Measurements from ENCODE around the gene RBM44.
"Not testable (repeated sequence)": the region's sequence is repeated elsewhere in the genome, so short reads cannot be mapped to it uniquely, and the experiment has no call there.

RBM44 gene

DNA sequence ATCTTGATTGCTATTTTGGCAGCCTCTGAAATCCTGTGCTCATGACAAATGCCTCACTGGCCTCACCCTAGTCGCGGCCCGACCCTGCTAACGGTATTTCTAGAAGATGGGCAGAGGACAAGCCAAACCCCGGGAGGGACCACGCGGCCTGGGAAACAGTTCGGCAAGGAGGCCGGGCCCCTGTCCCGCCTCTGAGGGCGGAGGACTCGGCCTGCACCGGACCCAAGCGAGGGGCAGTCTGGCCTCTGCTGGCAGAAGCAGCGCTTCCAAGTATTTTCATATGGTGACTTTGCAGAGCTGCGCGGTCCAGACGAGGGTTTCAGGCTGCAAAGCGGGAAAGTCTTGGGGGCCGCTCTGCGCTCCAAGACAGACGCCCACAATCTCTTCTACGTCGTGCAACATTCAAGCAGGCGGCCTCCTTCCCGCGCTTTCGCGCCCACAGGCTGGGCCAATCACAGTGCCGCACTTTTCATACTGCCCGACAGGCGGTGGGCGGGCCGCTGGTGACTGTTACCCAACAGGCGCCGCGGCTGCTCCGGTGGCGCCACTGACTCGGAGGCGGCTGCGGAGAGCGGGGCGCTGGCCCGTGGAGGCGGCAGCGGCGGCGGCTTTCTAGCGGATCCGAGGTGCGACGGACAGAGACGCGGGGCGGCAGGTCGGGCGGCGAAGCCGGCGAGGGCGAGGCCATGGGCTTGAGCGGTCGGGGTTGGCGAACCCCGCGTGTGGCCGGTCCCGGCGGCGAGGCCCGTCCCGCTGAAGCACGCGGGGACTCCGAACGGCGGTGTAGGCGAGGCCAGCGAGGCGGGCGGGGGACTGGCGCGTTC, at the start of gene RBM44:
Gene RBM44, plus strand, starts transcription at position 544 of the 824 bp plus-strand sequence. CDS start 14,831 bp downstream, outside the sequence.
- DNase-seq: no peak

DNA sequence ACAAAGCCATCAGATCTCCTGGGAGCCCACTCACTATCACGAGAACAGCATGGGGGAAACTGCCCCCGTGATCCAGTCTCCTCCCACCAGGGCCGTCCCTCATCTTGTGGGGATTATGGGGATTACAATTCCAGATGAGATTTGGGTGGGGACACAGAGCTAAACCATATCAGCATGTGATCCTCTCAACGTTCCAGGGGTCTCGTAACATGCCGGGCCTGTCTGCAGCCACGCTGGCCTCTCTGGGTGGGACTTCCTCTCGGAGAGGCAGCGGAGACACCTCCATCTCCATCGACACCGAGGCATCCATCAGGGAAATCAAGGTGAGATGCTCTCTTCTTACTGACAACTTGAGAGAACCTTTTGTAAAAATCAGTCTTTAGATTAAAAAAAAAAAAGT, 49.6 kb upstream of the RBM44 start:
- no peak for DNase-seq

DNA sequence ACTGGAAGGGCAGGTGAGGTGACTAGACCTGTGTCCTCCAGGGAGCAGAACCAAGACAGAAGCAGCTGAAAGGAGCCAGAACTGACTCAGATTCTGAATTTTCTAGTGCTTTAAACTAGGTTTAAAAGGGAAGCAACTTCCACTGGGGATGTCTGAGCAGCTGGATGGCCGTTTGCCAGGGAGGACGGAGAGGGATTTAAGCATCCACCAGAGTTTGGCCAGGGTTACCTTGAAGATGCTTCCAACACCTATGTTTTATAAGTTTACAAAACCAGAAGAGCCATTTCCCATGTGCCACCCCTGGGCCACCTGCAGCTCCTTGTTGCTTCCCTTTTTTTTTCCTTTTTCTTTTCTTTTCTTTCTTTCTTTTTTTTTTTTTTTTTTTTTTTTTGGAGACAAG, 48.6 kb upstream of the RBM44 start:
- DNase-seq: no peak

DNA sequence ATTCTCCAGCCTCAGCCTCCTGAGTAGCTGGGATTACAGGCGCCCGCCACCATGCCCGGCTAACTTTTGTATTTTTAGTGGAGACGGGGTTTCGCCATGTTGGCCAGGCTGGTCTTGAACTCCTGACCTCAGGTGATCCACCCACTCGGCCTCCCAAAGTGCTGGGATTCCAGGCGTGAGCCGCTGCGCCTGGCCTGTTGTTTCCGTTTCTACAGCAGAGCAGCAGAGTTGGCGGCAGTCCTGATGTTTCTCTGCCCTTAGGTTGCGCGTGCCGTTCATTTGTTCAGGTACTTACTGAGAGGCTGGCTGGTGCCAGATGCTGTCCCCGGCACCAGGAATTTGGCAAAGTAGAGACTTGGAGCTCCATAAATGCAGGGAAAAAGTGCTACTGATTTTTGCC, 48.1 kb upstream of the RBM44 start:
- DNase-seq: not testable (repeated sequence)

GRCh38 chr2:237752761-237753165, 45.8 kb upstream of the RBM44 start:
- peak; percentile 77 for DNase-seq

DNA sequence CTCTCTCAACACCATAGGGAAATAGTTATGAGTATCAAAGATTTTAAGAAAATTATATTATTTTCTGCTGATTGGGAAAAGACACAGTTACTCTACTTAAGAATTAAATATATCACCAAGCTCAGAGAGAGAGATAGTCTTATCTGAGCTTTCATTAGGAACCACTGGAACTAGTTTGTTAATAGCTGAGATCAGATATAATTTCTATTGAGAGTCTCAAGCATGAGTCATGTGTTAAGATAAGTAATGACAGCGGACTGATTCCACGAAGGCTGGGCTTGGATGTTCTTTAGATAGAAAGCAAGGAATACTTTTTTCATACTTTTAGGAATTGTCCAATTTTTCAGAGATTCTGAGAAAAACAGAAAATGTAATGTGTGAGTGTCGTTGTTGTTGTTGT, 44.4 kb upstream of the RBM44 start:
- DNase-seq: no peak

DNA sequence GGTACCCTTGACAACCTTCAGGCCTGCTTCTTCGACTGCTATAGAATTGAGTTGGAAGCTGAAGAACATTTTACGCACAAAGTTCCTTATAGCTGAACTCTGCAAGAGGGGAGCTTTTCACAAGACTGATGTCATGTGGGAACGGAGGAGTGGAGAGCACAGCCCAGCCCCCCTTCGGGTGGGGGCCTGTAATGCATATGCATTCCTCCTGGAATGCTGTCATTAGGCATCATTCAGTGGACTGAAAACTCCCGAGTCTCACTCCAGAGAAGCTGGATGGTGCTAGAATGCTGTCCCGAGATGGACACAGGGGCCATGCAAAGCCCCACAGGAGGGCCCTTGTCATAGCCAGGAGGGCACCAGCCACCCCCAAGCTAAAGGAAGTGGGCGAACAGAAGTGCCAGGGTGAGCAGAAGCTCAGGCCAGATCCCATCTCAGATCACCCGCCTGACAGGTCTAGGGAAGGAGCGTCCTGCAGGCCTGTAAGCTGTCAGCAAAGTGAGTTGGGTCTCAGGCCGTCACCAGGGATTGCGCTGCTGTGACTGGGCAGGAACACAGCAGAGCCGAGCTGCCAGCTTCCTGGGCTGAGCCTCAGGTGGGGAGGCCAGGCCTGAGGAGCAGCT, 43.8 kb upstream of the RBM44 start:
- DNase-seq: no peak

DNA sequence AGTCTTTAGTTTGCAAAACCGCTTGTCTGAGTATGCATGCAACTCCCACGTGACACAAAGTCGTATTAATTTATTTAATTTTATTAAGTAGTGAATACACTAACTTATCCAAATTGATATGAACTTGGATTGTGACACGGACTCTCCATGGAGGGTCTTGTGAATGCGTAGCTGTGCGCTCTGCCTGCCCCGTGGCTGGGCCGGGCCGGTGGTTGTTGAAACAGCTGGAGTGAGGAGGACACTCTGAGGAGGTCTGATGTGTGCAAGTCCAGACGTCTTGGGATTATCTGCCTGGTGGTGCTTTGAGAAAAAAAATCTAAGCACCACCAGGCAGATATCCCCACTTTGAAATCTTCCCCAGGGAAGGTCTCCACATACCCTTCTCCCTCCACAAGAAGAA, 41.0 kb upstream of the RBM44 start:
- DNase-seq: no peak

GRCh38 chr2:237758185-237758584, 40.4 kb upstream of the RBM44 start:
- no peak for DNase-seq

- no peak for DNase-seq
Observed at GRCh38 chr2:237759176-237759575, 39.4 kb upstream of the RBM44 start.

DNA sequence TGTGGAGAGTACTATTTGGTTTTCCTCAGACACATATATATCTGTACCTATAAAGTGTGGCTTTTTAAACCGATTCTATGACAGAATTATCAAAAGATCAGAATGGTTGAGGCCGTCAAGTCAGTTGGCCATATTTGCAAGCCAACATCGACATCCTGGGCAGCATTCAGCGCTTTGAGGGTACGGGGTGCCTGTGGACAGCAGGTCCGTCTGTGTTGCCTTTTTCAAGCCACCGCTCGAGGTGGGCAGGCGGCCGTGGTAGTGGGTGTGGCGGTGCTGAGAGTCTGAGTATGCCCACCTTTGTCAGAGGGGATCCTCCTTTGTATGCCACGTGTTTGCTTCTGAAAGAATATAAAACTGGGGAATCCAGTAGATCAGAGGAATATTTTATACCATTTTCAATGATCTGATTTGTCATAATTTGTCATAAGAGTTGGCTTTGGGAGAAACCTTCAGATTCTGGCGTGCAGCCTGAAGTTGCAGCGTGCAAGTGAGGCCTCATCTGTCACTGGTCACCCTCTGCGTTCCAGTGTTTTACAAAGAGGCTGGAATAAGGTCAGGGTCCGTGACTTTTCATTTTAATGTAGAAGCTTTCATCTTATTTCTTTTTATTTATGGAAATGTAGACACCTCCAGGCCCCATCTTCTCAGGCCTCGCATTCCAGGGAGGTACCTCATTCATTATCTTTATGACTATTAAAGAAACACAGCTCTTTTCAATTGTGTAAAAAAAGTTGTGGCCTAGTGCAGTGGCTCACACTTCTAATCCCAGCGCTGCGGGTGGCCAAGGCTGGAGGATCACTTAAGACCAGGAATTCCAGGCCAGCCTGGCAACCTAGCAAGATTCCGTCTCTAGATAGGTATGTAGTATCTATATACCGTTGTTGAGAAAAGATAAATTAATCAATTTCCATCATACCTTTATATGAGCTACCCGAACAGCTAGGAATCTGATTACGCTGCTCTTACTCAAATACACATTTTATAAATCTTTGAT, 37.8 kb upstream of the RBM44 start:
- DNase-seq: no peak

DNA sequence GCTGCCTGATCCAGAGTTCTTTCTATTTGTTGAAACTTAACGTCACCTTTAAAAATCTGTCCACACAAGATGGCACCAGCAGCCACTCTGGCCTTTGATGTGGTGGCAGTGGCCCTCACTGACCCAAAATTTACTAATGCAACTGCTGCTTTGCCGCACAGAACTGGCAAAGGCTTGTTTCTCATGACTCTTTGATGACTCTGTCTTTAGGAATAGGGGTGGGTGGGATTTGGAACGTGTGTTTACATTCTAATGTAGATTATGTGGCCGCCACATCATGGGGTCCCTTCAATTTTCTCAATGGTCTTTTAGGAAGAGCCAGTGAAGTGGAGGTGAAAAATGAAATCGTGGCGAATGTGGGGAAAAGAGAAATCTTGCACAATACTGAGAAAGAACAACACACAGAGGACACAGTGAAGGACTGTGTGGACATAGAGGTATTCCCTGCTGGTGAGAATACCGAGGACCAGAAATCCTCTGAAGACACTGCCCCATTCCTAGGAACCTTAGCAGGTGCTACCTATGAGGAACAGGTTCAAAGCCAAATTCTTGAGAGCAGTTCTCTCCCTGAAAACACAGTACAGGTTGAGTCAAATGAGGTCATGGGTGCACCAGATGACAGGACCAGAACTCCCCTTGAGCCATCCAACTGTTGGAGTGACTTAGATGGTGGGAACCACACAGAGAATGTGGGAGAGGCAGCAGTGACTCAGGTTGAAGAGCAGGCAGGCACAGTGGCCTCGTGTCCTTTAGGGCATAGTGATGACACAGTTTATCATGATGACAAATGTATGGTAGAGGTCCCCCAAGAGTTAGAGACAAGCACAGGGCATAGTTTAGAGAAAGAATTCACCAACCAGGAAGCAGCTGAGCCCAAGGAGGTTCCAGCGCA, 36.0 kb upstream of the RBM44 start:
- not testable (repeated sequence) for DNase-seq

- no peak for DNase-seq
Observed at GRCh38 chr2:237763812-237764211, 34.8 kb upstream of the RBM44 start.

- not testable (repeated sequence) for DNase-seq
Observed at GRCh38 chr2:237765122-237765521, 33.5 kb upstream of the RBM44 start.

DNA sequence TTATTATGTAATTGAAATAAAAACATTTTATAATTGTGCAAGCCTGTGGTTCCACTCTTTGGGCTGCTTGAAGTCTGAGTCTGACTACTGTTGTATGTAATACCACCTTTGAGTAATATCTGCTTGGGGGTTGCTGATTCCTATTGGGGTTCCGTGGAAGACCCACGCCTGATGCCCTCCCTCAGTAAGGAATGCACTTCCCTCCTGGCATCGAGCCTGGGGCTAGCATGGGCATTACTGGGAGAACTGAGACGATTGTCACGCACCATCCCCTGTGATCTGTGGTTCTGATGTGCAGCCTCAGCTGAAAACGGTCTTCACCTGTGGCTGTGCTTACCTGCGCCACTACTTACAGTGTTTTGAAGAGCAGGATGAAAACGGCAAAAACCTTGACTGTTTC, 32.7 kb upstream of the RBM44 start:
- no peak for DNase-seq

GRCh38 chr2:237766340-237766739, 32.2 kb upstream of the RBM44 start:
- DNase-seq: no peak

DNA sequence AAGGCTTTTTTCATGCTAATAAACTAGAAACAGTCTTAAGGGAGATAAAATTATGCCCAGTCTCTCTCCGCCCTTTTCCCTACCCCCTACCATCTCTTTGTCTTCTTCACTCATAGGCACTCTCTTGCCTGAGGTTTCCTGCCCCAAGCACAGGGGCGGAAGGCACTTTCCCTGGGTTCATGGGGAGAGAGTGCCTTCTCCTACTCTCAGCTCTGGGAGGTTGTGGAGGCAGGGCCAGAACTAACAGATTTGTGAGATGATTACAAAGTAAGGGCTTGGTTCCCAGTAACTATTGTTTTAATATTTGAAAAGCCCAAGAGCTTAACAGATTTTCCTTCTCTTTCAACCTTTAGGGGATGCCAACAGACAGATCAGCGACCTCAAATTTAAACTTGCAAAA, 26.1 kb upstream of the RBM44 start:
- no peak for DNase-seq

- DNase-seq: no peak
Observed at GRCh38 chr2:237773826-237774225, 24.8 kb upstream of the RBM44 start.

- DNase-seq: peak; percentile 65
Observed at GRCh38 chr2:237774811-237775553, 23.6 kb upstream of the RBM44 start.

DNA sequence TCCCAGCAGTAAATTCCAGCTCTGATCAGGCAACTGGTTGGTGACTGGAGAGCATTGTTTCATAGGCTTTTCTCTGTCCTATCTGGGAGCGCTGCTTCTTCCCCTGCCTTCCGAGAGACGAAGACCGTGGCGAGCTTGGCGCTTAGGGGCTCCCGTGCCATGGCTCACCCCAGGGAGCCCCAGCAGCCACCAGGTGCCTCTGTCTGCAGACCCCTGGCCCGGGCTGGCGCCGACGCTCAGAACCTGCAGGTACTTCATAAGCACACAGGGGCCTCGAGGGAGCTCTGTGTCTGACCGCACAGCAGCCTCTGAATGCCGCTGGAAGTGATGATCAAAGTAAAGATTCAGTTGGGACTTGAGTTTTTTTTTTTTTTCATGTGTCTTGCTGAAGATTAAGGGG, 19.1 kb upstream of the RBM44 start:
- DNase-seq: no peak

- no peak for DNase-seq
Observed at GRCh38 chr2:237782181-237782580, 16.4 kb upstream of the RBM44 start.

All from activated CD4-positive, alpha-beta T cell treated with anti-CD3 and anti-CD28 coated beads, Interleukin-2, amount 50 U/mL, for 16 hours (primary cell).